HG03521 (cell line): ENCODE results near the gene DNAJC24.

Source experiments
- ATAC-seq: cut with Tn5 transposase; IDR thresholded peaks from one replicate; pipeline ENCODE4 v1.9.1; 2021; ENCODE audit warnings: mild to moderate bottlenecking, moderate library complexity; ENCODE audit not compliant: unreplicated experiment

The DNAJC24 gene

DNA sequence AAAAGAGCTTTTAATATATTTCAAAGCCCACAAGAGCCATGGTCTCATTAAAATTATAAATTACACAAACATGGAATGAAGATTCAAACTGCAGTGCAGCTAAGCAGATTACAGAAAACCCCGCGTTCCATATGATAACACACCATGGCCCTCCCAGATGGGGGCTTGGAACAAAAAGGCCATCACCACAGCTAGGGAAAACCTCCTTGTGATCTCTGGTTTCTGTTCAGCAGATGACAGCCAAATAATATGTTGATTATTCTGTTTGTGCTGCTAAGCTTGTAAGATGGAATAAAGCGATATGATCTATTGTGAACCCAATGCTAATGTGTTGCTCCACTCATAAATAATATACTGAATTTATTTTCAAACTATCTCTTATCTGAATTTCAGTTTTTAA lies 111.3 kb downstream of the DNAJC24 start:
- ATAC-seq = no peak
